RWPE2 (cell line): ENCODE data around the gene CPD.
"Not testable (repeated sequence)": the region's sequence is repeated elsewhere in the genome, so short reads cannot be mapped to it uniquely, and the experiment has no call there.

ENCODE experiments used
- ATAC-seq: fragments of 200-7000 bp; cut with Tn5 transposase; 3 replicates; pipeline ENCODE4 v1.9.1; 2021; ENCODE audit warnings: low read depth
- DNase-seq: peaks from one replicate; pipeline ENCODE4 v3.0.0-alpha.2; 2020; ENCODE audit warnings: low spot score
- H3K27ac ChIP-seq: fragments of 450-650 bp; 2 replicates; pipeline ENCODE4 v1.5.1; 2017; ENCODE audit warnings: mild to moderate bottlenecking; ENCODE audit not compliant: poor library complexity, severe bottlenecking
- H3K27me3 ChIP-seq: fragments of 250-450 bp; sonication (Bioruptor Pico); 2 replicates; pipeline ENCODE4 v1.5.1; 2021; ENCODE audit warnings: mild to moderate bottlenecking, moderate library complexity; ENCODE audit not compliant: insufficient read depth, poor library complexity, severe bottlenecking
- H3K36me3 ChIP-seq: fragments of 250-450 bp; sonication (Bioruptor Pico); 2 replicates; pipeline ENCODE4 v1.5.1; 2020; ENCODE audit warnings: low read depth, mild to moderate bottlenecking, moderate library complexity
- H3K4me1 ChIP-seq: fragments of 250-450 bp; sonication (Bioruptor Pico); 2 replicates; pipeline ENCODE4 v1.5.1; 2021; ENCODE audit warnings: mild to moderate bottlenecking, moderate library complexity; ENCODE audit not compliant: insufficient read depth, poor library complexity, severe bottlenecking
- H3K4me3 ChIP-seq: fragments of 250-450 bp; sonication (Bioruptor Pico); 2 replicates; pipeline ENCODE4 v1.5.1; 2021; ENCODE audit warnings: mild to moderate bottlenecking, moderate library complexity; ENCODE audit not compliant: severe bottlenecking
- H3K9me3 ChIP-seq: fragments of 250-450 bp; sonication (Bioruptor Pico); 2 replicates; pipeline ENCODE4 v1.5.1; 2021; ENCODE audit warnings: mild to moderate bottlenecking, moderate library complexity; ENCODE audit not compliant: severe bottlenecking
- TF ChIP-seq, protein P1 (sequence below): fragments of 450-650 bp; IDR thresholded peaks from one replicate; pipeline ENCODE4 v1.5.1; 2017; ENCODE audit warnings: mild to moderate bottlenecking, moderate library complexity; ENCODE audit not compliant: poor library complexity, severe bottlenecking

CPD gene

DNA sequence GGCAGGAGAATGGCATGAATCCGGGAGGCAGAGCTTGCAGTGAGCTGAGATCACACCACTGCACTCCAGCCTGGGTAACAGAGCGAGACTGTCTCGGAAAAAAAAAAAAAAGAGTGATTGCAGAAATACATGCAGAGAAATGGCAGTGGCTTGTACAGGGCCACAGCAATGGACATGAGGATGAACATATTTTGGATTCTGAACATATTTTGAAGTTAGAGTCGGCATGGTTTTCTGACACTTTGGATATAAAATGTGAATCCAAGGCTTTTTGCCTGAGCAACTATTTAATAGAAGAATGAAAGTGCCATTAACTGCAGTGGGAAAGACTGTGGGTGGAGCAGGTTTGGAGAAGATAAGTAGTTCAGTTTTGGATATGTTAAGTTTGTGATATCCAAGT is 35.8 kb downstream of the CPD start:
- Histone ChIP-seq H3K9me3 (no peaks in the 10 kb centered on the region), H3K27me3 (no peaks in the 10 kb centered on the region), H3K4me1 (peaks cover 10% of the 10 kb centered on the region), H3K36me3 (no peaks in the 10 kb centered on the region), H3K4me3 (no peak overlapping the region), H3K27ac (no peak overlapping the region)
- no peak for DNase-seq
- ATAC-seq: no peak
- TF ChIP-seq, protein P1, sequence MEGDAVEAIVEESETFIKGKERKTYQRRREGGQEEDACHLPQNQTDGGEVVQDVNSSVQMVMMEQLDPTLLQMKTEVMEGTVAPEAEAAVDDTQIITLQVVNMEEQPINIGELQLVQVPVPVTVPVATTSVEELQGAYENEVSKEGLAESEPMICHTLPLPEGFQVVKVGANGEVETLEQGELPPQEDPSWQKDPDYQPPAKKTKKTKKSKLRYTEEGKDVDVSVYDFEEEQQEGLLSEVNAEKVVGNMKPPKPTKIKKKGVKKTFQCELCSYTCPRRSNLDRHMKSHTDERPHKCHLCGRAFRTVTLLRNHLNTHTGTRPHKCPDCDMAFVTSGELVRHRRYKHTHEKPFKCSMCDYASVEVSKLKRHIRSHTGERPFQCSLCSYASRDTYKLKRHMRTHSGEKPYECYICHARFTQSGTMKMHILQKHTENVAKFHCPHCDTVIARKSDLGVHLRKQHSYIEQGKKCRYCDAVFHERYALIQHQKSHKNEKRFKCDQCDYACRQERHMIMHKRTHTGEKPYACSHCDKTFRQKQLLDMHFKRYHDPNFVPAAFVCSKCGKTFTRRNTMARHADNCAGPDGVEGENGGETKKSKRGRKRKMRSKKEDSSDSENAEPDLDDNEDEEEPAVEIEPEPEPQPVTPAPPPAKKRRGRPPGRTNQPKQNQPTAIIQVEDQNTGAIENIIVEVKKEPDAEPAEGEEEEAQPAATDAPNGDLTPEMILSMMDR: no peak

DNA sequence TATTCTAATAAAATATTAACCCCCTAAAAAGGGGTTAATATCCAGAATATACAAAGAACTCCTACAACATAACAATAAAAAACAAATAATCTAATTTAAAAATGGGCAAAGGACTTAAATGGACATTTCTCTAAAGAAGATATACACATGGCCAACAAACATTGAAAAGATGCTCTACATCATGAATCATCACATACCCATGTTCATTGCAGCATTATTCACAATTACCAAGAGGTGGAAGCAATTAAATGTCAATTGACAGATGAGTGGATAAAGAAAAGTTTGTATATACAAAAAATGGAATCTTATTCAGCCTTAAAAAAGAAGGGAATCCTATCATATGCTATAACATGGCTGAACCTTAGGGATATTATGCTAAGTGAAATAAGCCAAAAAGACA is 36.8 kb downstream of the CPD start:
- no peaks in the 10 kb centered on the region for H3K9me3 ChIP-seq
- H3K4me3 ChIP-seq: no peak overlapping the region
- ATAC-seq: no peak
- H3K27ac ChIP-seq: no peak overlapping the region
- H3K36me3 ChIP-seq: peaks cover under 1% of the 10 kb centered on the region; the same call in 1 of the 2 replicates
- TF ChIP-seq, protein P1: no peak
- no peaks in the 10 kb centered on the region for H3K27me3 ChIP-seq
- peaks cover 10% of the 10 kb centered on the region for H3K4me1 ChIP-seq
- DNase-seq: no peak

DNA sequence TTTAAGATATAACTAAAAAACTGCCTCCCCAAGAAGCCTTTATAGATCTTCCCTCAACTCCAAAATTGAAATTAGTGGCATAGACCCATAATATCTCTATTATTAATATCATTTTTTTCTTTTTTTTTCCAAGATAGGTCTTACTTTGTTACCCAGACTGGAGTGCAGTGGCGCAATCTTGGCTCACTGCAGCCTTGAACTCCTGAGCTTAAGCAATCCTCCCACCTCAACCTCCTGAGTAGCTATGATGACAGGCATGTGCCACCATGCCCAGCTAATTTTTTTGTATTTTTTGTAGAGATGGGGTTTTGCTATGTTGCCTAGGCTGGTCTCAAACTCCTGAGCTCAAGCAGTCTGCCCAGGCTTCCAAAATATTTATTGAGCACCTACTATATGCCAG is 39.3 kb downstream of the CPD start:
- not testable (repeated sequence) for H3K27me3 ChIP-seq

DNA sequence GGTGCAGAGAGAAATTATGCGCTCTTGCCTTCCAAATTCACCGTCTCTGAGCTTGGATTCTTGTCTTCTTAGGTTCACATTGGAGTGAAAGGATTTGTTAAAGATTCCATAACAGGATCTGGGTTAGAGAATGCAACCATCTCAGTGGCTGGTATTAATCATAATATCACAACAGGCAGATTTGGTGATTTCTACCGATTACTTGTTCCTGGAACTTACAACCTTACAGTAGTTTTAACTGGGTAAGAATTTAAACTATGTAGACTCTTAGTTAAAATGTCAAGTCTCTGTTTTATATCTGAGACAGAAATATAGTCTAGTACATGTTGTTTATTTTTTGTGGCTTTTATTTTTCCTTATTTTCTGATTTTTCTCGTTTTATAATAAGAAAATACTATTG is 42.9 kb downstream of the CPD start:
- Histone ChIP-seq H3K27ac (no peak overlapping the region), H3K4me3 (no peak overlapping the region), H3K27me3 (no peaks in the 10 kb centered on the region), H3K4me1 (no peaks in the 10 kb centered on the region), H3K9me3 (no peaks in the 10 kb centered on the region), H3K36me3 (peaks cover 31% of the 10 kb centered on the region)
- DNase-seq (no peak), ATAC-seq (no peak)
- TF ChIP-seq, protein P1: no peak

More for the DNA sequence above, 39.3 kb downstream of the CPD start:
- not testable (repeated sequence) for DNase-seq, H3K4me1 ChIP-seq, H3K27ac ChIP-seq, H3K4me3 ChIP-seq, H3K9me3 ChIP-seq, ATAC-seq
- peaks cover 20% of the 10 kb centered on the region for H3K36me3 ChIP-seq

DNA sequence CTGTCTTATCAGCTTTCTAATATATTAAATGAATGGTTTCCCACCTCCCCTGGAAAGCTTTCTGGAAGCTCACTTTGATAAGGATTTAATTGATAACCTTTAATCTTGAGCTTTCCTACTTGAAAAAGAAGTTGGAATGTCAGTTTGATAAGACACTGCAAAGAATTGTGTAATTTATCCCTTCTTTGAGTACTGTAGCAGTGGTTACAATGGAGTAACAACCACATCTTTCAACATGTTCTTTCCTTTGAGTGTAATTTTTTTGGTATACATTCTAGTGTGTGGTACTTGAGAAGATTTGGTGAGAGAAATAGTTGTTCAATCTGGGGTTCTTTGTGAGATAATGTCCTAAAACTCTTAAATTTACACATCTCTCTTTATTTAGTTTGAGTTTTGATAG is 43.4 kb downstream of the CPD start:
- ATAC-seq: no peak
- TF ChIP-seq, protein P1: no peak
- Histone ChIP-seq H3K36me3 (peaks cover 31% of the 10 kb centered on the region), H3K27ac (no peak overlapping the region), H3K9me3 (no peaks in the 10 kb centered on the region), H3K4me1 (no peaks in the 10 kb centered on the region), H3K4me3 (no peak overlapping the region), H3K27me3 (no peaks in the 10 kb centered on the region)
- no peak for DNase-seq
